ENCODE results near the gene RAB3B.

Gene RAB3B

GRCh38 chr1:51956528-51957509 is 33.7 kb downstream of the RAB3B start:
- DNase-seq (ENCODE audit: low read depth in 2 of 2), result no peak

- DNase-seq (ENCODE audit: low read depth in 2 of 2), result no peak
Measured at GRCh38 chr1:51955797-51956527, 34.5 kb downstream of the RAB3B start.

- DNase-seq (ENCODE audit: low read depth in 2 of 2), result no peak
Measured at GRCh38 chr1:51954783-51955182, 35.7 kb downstream of the RAB3B start.

GRCh38 chr1:51953079-51953478 is 37.4 kb downstream of the RAB3B start:
- DNase-seq (ENCODE audit: low read depth in 2 of 2), result no peak

- no peak for DNase-seq (ENCODE audit: low read depth in 2 of 2)
Measured at GRCh38 chr1:51952638-51953037, 37.9 kb downstream of the RAB3B start.

GRCh38 chr1:51950701-51951100 is 39.8 kb downstream of the RAB3B start:
- DNase-seq (ENCODE audit: low read depth in 2 of 2), result no peak

- DNase-seq (ENCODE audit: low read depth in 2 of 2), result no peak
Measured at GRCh38 chr1:51949014-51949702, 41.3 kb downstream of the RAB3B start.

- no peak for DNase-seq (ENCODE audit: low read depth in 2 of 2)
Measured at GRCh38 chr1:51948491-51948915, 42.0 kb downstream of the RAB3B start.

- no peak for DNase-seq (ENCODE audit: low read depth in 2 of 2)
Measured at GRCh38 chr1:51946300-51946699, 44.2 kb downstream of the RAB3B start.

- no peak for DNase-seq (ENCODE audit: low read depth in 2 of 2)
Measured at GRCh38 chr1:51945591-51945990, 44.9 kb downstream of the RAB3B start.

- no peak for DNase-seq (ENCODE audit: low read depth in 2 of 2)
Measured at GRCh38 chr1:51942281-51942680, 48.2 kb downstream of the RAB3B start.

- no peak for DNase-seq (ENCODE audit: low read depth in 2 of 2)
Measured at GRCh38 chr1:51941528-51941927, 49.0 kb downstream of the RAB3B start.

- DNase-seq (ENCODE audit: low read depth in 2 of 2), result no peak
Measured at GRCh38 chr1:51937112-51937511, 53.4 kb downstream of the RAB3B start.

- no peak for DNase-seq (ENCODE audit: low read depth in 2 of 2)
Measured at GRCh38 chr1:51936531-51936930, 54.0 kb downstream of the RAB3B start.

- DNase-seq (ENCODE audit: low read depth in 2 of 2), result no peak
Measured at GRCh38 chr1:51933344-51933743, 57.2 kb downstream of the RAB3B start.

GRCh38 chr1:51930329-51930728 is 60.2 kb downstream of the RAB3B start:
- DNase-seq (ENCODE audit: low read depth in 2 of 2), result no peak

GRCh38 chr1:51928896-51929295 is 61.6 kb downstream of the RAB3B start:
- no peak for DNase-seq (ENCODE audit: low read depth in 2 of 2)

- no peak for DNase-seq (ENCODE audit: low read depth in 2 of 2)
Measured at GRCh38 chr1:51927029-51927428, 63.5 kb downstream of the RAB3B start.

- no peak for DNase-seq (ENCODE audit: low read depth in 2 of 2)
Measured at GRCh38 chr1:51926171-51926812, 64.2 kb downstream of the RAB3B start.

- DNase-seq (ENCODE audit: low read depth in 2 of 2), result no peak
Measured at GRCh38 chr1:51924455-51924854, 66.0 kb downstream of the RAB3B start.

GRCh38 chr1:51922040-51922439 is 68.5 kb downstream of the RAB3B start:
- DNase-seq (ENCODE audit: low read depth in 2 of 2), result no peak

- DNase-seq (ENCODE audit: low read depth in 2 of 2), result no peak
Measured at GRCh38 chr1:51920130-51920529, 70.4 kb downstream of the RAB3B start.
